HG02678 (cell line): ENCODE data around the gene PDE4DIP.
"Not testable (repeated sequence)": the region's sequence is repeated elsewhere in the genome, so short reads cannot be mapped to it uniquely, and the experiment has no call there.

Source experiments
- ATAC-seq: cut with Tn5 transposase; IDR thresholded peaks from one replicate; pipeline ENCODE4 v1.9.1; 2021; ENCODE audit warnings: mild to moderate bottlenecking, moderate library complexity; ENCODE audit not compliant: unreplicated experiment

Gene PDE4DIP

DNA sequence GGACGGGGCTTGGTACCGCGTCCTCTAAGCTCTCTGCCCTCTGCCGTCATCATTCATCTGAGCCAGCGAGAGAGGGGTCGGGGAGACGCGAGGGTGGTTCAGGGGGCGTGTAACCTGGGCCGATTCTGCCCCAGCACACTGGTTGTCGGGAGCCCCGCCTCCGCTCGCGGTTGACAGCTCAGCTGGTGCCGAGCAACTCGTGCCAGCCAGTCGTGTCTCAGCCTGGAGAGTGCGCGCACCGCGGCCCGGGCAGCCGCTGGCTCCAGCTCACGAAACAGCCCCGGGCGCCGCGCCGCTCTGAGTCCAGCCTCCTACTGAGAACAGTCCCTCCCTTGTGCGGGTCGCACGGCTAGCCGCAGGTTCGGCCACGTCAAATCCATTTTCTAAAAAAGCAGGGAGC, at the start of gene PDE4DIP:
Gene PDE4DIP (plus strand): TSS at position 209 of the 400 bp plus-strand sequence. CDS start 347 bp downstream, outside the sequence.
- ATAC-seq, result not testable (repeated sequence)

DNA sequence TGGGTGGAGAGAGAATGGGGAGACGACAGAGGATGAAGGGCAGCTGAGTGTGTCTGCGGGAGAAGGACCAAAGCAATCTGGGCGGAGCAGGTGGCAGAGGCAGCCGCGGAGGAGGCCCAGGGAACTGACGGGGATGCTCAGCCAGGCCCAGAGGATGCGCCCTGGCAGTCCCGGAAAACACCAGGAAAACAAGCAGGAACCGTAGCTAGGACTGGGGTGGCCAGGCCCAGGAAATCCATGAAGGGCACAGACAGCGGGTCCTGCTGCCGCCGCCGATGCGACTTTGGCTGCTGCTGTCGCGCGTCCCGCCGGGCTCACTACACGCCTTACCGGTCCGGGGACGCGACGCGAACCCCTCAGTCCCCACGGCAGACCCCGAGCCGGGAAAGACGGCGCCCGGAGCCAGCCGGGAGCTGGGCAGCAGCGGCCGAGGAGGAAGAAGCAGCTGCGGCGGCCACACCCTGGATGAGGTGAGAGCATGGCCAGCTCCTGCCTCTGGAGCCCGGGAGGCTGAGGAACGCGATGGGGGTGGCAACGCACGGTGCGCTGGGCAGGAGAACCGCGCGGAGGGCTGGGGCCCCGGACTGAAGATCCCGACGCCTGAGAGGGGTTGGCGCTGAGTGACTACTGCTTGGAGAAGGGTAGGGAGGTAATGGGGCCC, 35.8 kb upstream of the PDE4DIP start:
- ATAC-seq, result not testable (repeated sequence)

DNA sequence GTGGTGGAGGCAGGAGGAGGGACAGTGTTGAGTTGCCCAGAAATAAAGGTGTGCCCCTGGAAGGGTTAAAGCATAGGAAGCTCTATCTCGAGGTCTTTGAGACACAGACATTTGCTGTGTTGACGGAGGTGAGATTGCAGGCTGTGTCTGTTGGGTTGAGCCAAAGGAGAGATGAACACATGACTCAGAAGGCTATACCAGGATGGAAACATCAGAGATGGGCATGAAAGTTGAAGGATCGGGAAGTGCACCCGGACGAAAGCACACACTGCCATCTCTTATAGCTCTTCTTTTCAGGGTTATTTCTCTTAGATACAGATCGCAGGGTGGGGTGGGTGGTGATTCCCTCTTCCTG, 35.3 kb upstream of the PDE4DIP start:
- not testable (repeated sequence) for ATAC-seq

DNA sequence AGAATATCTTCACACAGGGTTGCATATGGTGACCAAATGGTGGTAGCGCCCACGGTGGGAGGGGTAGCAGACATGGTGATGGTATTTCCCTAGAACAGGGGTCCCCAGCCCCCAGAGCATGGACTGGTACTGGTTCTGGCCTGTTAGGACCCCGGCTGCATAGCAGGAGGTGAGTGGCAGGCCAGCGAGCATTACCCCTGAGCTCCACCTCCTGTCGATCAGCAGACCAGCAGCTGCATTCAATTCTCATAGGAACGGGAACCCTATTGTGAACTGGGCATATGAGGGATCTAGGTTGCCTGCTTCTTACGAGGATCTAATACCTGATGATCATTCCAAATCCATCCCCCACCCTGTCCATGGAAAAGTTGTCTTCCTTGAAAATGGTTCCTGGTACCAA, 22.0 kb upstream of the PDE4DIP start:
- not testable (repeated sequence) for ATAC-seq

DNA sequence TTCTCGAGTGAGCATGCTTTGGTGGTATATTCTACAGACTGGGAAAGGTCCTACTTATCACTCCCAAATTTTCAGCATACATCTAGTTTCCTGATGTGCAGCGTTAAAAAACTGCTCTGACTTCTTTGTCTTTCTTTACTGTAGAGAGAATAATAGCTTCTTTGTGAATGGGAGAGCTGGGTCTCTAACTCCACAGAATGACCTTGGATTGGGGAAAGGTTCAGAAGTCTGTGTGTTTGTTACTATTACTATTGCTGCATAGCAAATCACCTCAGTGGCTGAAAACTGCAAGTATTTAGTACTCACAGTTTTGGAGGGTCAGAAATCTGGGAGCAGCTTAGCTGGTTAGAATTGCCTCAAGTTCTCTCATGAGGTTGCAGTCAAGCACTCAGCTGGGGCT, 20.4 kb upstream of the PDE4DIP start:
- not testable (repeated sequence) for ATAC-seq

DNA sequence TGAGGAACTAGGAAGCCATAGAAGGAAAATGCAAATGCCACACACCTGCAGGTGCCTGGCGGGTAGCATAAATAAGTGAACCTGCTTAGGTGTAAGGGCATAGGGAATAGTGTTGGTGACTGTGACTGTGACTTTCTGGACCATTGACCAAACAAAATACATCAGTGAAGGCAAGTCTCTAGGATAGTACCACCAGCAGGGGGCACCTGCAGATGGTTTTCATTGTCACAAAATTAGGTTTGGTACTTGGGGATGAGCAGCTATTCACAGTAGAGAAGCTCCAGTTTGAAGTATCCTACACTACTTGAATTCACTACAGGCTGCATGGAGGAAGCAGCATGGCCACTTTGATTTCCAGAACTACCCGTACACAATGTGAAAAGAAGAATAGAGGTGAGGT, 19.2 kb upstream of the PDE4DIP start:
- not testable (repeated sequence) for ATAC-seq

GRCh38 chr1:148828531-148828930, 15.7 kb upstream of the PDE4DIP start:
- ATAC-seq, result not testable (repeated sequence)

- not testable (repeated sequence) for ATAC-seq
These were observed 15.3 kb upstream of the PDE4DIP start for GRCh38 chr1:148828962-148829361.

GRCh38 chr1:148829365-148829764, 14.9 kb upstream of the PDE4DIP start:
- not testable (repeated sequence) for ATAC-seq

DNA sequence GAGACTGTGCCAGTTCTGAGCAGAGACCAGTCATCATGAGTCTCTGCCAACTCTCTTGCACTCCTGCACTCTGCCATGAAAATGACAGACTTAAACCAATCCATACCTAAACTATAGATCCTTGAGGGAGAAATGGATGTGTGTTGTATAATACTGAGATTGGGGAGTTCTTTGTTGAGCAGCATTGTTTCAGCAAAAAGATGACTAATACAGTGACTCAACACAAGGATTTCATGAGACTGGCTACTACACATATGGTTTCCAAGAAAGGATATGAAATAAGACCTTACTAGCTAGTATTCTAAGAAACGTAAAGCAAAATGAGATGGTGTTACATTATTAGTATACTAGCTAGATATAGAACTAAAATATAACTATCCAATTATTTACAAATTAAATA, 3.0 kb upstream of the PDE4DIP start:
- ATAC-seq, result not testable (repeated sequence)

DNA sequence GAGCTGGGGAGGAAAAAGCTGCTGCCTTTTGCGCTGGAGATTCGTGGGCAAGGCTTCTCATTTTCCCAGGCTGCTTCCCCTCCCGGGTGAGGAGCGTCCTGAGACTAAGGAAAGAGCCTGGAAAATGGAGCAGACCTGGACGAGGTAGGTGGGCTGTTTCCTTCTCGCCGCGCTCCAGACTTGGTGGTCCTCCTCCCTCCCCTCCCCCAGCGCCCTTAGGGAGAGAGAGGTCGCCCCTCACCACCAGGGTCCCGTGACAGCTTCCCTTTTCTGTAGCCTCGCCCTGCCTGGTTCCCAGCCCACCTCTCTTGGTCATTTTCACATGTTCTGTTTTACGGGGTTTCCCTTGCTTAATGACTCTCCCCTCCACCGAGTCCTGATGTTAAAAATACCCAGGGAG, 423 bp downstream of the PDE4DIP start:
- ATAC-seq, result not testable (repeated sequence)

DNA sequence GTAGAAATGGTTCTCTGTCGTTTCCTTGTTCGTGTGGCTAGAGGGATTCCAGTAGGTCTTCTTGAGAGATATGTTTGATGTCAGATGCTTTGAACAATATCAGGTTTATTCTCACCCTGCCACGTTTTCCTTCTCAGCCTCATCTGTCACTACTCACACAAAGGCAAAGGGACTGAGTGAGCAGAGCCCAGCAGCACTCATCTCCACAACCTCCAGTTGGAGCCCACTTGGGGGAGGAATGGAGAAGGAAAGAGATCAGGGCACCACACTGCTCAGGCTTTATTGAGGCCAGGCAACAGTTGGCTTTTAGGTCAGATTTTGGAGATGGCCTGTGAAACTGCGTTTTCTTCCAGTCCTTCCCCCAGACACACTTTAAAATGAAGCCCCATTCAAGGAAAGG, 840 bp downstream of the PDE4DIP start:
- ATAC-seq, result not testable (repeated sequence)

DNA sequence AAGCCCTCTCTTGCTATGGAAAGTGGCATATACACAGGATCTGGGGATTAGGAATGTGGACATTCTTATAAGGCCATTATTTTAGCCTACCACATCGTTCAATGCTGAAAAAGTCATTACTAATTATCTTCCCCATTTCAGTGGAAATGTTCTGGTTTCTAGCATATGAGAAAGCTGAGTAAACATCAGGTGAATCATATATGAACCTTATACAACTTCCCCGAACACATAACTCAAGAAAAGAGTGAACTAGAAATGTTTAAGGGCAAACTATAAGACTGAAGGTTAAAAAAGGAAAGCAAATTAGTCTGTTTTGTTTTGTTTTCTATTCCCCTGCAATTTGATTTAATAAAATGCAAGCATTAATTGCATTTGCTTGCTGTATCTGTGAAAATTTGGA, 6.1 kb downstream of the PDE4DIP start:
- not testable (repeated sequence) for ATAC-seq

GRCh38 chr1:148850840-148851239, 6.6 kb downstream of the PDE4DIP start:
- not testable (repeated sequence) for ATAC-seq

GRCh38 chr1:148851684-148852083, 7.5 kb downstream of the PDE4DIP start:
- not testable (repeated sequence) for ATAC-seq

DNA sequence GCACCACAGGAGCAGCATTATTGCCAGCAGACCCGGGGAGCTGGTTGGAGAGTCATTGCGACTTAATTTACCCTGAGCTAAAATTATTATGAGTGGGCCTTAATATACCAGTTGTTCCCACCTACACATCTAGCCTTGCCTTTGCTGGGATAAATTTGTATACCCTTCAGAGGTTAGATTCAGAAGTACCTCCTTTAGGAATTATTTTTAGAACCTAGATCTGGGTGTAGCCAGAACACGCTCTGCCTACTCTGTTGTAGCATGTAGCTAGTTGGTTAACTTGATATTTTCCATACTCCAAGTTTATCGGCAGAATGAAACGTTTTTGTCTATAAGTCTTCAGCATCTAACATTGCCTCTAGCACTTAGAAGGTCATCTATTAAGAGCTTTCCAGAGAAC, 9.1 kb downstream of the PDE4DIP start:
- ATAC-seq, result not testable (repeated sequence)

DNA sequence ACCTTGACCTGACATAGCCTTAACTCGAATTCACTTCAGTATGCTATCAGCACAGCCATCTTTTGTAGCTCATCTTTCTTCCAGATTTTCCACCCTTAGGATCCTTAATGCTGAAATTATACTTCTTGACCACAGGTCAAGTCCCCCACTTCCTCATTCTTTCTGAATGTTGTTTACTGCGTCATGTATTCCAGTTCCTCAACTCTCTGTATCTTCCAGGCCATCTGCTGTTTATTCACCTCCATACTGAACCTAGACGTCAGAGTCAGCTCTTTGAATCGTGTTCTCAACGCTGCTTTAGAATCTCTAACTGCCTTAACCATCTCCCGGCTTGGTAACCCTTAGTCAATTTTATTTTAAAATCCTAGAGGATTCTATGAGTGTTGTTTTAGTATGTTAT, 9.8 kb downstream of the PDE4DIP start:
- ATAC-seq, result not testable (repeated sequence)

DNA sequence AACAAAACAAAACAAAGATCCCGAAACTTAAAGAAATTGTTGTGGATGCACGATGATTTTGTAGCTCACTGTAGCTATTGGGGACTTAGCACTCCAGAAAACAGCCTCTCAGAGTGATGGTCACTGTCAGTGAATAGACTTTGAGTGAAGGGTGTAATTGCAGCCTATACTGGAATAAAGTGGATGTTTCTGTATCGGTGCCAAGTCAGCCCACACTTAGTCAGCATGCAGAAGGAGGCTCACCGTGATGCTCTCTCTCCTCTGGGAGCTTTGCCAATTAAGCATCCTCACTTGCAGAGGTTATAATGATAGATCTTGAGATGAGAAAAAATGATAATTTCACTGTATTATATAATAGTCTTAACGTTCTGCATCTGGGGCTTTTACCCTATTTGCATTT, 11.1 kb downstream of the PDE4DIP start:
- ATAC-seq, result not testable (repeated sequence)

- not testable (repeated sequence) for ATAC-seq
These were observed 15.8 kb downstream of the PDE4DIP start for GRCh38 chr1:148860049-148860448.

DNA sequence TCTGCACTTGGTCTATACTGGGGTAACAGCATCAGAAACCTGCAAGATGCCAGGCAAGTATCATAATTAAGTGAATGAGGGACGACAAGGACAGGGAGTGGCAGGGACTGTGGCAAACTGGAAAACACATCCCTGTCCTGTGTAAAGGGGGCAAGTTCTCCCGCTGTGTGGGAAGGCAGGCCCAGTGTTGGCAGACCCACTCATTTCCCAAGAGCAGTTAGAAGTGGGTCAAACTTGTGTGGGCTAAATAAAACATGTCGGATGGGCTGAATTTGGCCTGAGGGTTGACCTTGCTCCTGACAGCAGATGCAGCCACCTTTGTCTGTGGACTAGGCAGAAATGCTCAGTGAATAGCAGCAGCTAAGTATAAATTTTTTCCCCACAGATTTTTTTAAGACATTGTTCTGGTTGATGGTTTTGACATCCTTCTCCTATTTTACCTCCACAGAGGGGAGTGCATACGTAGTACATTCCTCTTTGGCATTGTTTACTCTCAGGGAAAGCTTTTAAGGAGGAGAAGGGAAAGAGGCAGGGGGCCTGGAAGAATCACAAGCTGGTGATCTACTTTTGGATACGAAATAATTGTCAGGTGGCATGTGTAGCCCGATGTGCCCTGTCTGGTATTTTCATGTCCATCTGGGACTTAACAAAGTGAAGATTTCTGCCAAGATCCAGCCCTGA, 16.5 kb downstream of the PDE4DIP start:
- not testable (repeated sequence) for ATAC-seq

- ATAC-seq, result not testable (repeated sequence)
These were observed 18.4 kb downstream of the PDE4DIP start for GRCh38 chr1:148862590-148862989.

GRCh38 chr1:148868924-148869633, 24.9 kb downstream of the PDE4DIP start:
- not testable (repeated sequence) for ATAC-seq
